WERI-Rb-1 (cell line): ENCODE results near the gene NEFH.
A peak's percentile ranks its signal among the peaks of the same experiment; 100 is the strongest.

ENCODE experiments used
- DNase-seq: peaks from one replicate; pipeline ENCODE4 v3.0.0-alpha.2; 2020
- H3K27ac ChIP-seq: fragments of 250-450 bp; sonication (Bioruptor Pico); 2 replicates; pipeline ENCODE4 v1.5.1; 2020; ENCODE audit warnings: mild to moderate bottlenecking, moderate library complexity
- H3K27me3 ChIP-seq: fragments of 250-450 bp; sonication (Bioruptor Pico); 2 replicates; pipeline ENCODE4 v1.5.1; 2021; ENCODE audit warnings: mild to moderate bottlenecking, low read depth, moderate library complexity; ENCODE audit not compliant: insufficient read depth, severe bottlenecking
- H3K36me3 ChIP-seq: fragments of 250-450 bp; sonication (Bioruptor Pico); 2 replicates; pipeline ENCODE4 v1.5.1; 2020; ENCODE audit warnings: mild to moderate bottlenecking, moderate library complexity
- H3K4me3 ChIP-seq: 2 replicates; pipeline ENCODE4 v1.5.1; 2011; ENCODE audit warnings: low read depth, mild to moderate bottlenecking, control low read depth, low read length
- H3K9me3 ChIP-seq: fragments of 250-450 bp; sonication (Bioruptor Pico); 2 replicates; pipeline ENCODE4 v1.5.1; 2021; ENCODE audit warnings: mild to moderate bottlenecking, moderate library complexity; ENCODE audit not compliant: severe bottlenecking
- CTCF ChIP-seq: IDR thresholded peaks from 2 replicates; pipeline ENCODE4 v1.5.1; 2011; ENCODE audit warnings: low read depth, mild to moderate bottlenecking, control low read depth, inconsistent platforms, low read length

Gene NEFH

GRCh38 chr22:29458551-29458950, 21.5 kb upstream of the NEFH start:
- peak; percentile 76 for DNase-seq
- no peaks in the 10 kb centered on the region for H3K36me3 ChIP-seq
- no peak overlapping the region for H3K4me3 ChIP-seq
- H3K27ac ChIP-seq = no peak overlapping the region
- no peaks in the 10 kb centered on the region for H3K27me3 ChIP-seq
- no peaks in the 10 kb centered on the region for H3K9me3 ChIP-seq
- no peak for TF ChIP-seq CTCF

GRCh38 chr22:29459773-29460172, 20.2 kb upstream of the NEFH start:
- TF ChIP-seq CTCF = no peak
- DNase-seq = no peak
- no peak overlapping the region for H3K27ac ChIP-seq
- H3K9me3 ChIP-seq = no peaks in the 10 kb centered on the region
- no peaks in the 10 kb centered on the region for H3K27me3 ChIP-seq
- no peaks in the 10 kb centered on the region for H3K36me3 ChIP-seq
- H3K4me3 ChIP-seq = no peak overlapping the region

- H3K9me3 ChIP-seq = no peaks in the 10 kb centered on the region
- H3K27ac ChIP-seq = no peak overlapping the region
- no peak for TF ChIP-seq CTCF
- no peak overlapping the region for H3K4me3 ChIP-seq
- H3K36me3 ChIP-seq = no peaks in the 10 kb centered on the region
- no peak for DNase-seq
- H3K27me3 ChIP-seq = no peaks in the 10 kb centered on the region
Observed at GRCh38 chr22:29461263-29461662, 18.8 kb upstream of the NEFH start.

- H3K27ac ChIP-seq = no peak overlapping the region
- no peaks in the 10 kb centered on the region for H3K9me3 ChIP-seq
Observed at GRCh38 chr22:29463629-29464028, 16.4 kb upstream of the NEFH start.

GRCh38 chr22:29464581-29464980, 15.4 kb upstream of the NEFH start:
- no peak for TF ChIP-seq CTCF
- Histone ChIP-seq H3K9me3 (no peaks in the 10 kb centered on the region), H3K27ac (no peak overlapping the region)

More at GRCh38 chr22:29463629-29464028, 16.4 kb upstream of the NEFH start:
- TF ChIP-seq CTCF = no peak
- Histone ChIP-seq H3K36me3 (no peaks in the 10 kb centered on the region), H3K27me3 (no peaks in the 10 kb centered on the region), H3K4me3 (no peak overlapping the region)
- no peak for DNase-seq

GRCh38 chr22:29469755-29470154, 10.3 kb upstream of the NEFH start:
- no peaks in the 10 kb centered on the region for H3K27me3 ChIP-seq
- no peak overlapping the region for H3K27ac ChIP-seq
- H3K4me3 ChIP-seq = no peak overlapping the region
- no peaks in the 10 kb centered on the region for H3K36me3 ChIP-seq
- DNase-seq = no peak
- no peaks in the 10 kb centered on the region for H3K9me3 ChIP-seq
- TF ChIP-seq CTCF = no peak

More at GRCh38 chr22:29464581-29464980, 15.4 kb upstream of the NEFH start:
- no peak for DNase-seq
- Histone ChIP-seq H3K27me3 (no peaks in the 10 kb centered on the region), H3K36me3 (no peaks in the 10 kb centered on the region), H3K4me3 (no peak overlapping the region)
